Measurements from ENCODE around the gene PGGHG. TPM values are rescaled to one million over a fixed set of nuclear protein-coding genes. Genes with fewer than 3 reads are reported as not detected.
"Not testable (repeated sequence)": the region's sequence is repeated elsewhere in the genome, so short reads cannot be mapped to it uniquely, and the experiment has no call there.

Gene PGGHG
- polyA plus RNA-seq, 1 donor, result 53.8 TPM

- no peak within 1 kb of the TSS for H3K27ac ChIP-seq (ENCODE audit: low read length)
- peaks cover 13% of the 10 kb centered on the region for H3K36me3 ChIP-seq (ENCODE audit: control insufficient read depth, insufficient read depth, low read length)
- peaks cover 7% of the 10 kb centered on the region for H3K9me3 ChIP-seq (ENCODE audit: control insufficient read depth, low read depth, low read length)
- H3K4me1 ChIP-seq (ENCODE audit: control insufficient read depth, insufficient read depth, low read length), result peaks cover 21% of the 10 kb centered on the region
- H3K27me3 ChIP-seq (ENCODE audit: control insufficient read depth, insufficient read depth, low read length), result peaks cover 9% of the 10 kb centered on the region
- no peak for DNase-seq
- no CpG with 5 or more reads among the region's 40 CpGs for WGBS (ENCODE audit: insufficient coverage, low lambda C conversion rate)
- H3K4me3 ChIP-seq (ENCODE audit: low read length), result no peak within 1 kb of the TSS
These were observed 10.4 kb downstream of the PGGHG start, which contains the start of gene IFITM5 for GRCh38 chr11:299081-299891. Gene IFITM5, minus strand, starts transcription at chr11:299526. Its CDS starts 36 bp downstream, at chr11:299490.

GRCh38 chr11:299951-300735, 11.2 kb downstream of the PGGHG start:
- peaks cover 9% of the 10 kb centered on the region for H3K27me3 ChIP-seq (ENCODE audit: control insufficient read depth, insufficient read depth, low read length)
- DNase-seq, result peak in 1 of 2 donors; percentile 28
- no CpG with 5 or more reads among the region's 20 CpGs for WGBS (ENCODE audit: insufficient coverage, low lambda C conversion rate)
- H3K36me3 ChIP-seq (ENCODE audit: control insufficient read depth, insufficient read depth, low read length), result peaks cover 5% of the 10 kb centered on the region
- H3K27ac ChIP-seq (ENCODE audit: low read length), result no peak overlapping the region
- peaks cover 7% of the 10 kb centered on the region for H3K9me3 ChIP-seq (ENCODE audit: control insufficient read depth, low read depth, low read length)
- peaks cover 23% of the 10 kb centered on the region for H3K4me1 ChIP-seq (ENCODE audit: control insufficient read depth, insufficient read depth, low read length)
- no peak overlapping the region for H3K4me3 ChIP-seq (ENCODE audit: low read length)

- Histone ChIP-seq H3K36me3 (ENCODE audit: control insufficient read depth, insufficient read depth, low read length) (no peaks in the 10 kb centered on the region), H3K27me3 (ENCODE audit: control insufficient read depth, insufficient read depth, low read length) (peaks cover 9% of the 10 kb centered on the region), H3K27ac (ENCODE audit: low read length) (no peak overlapping the region), H3K4me1 (ENCODE audit: control insufficient read depth, insufficient read depth, low read length) (peaks cover 21% of the 10 kb centered on the region), H3K9me3 (ENCODE audit: control insufficient read depth, low read depth, low read length) (peaks cover 7% of the 10 kb centered on the region), H3K4me3 (ENCODE audit: low read length) (no peak overlapping the region)
- no peak for DNase-seq
- 90% methylated on average over 4 of the region's 12 CpGs for WGBS (ENCODE audit: insufficient coverage, low lambda C conversion rate)
These were observed 14.4 kb downstream of the PGGHG start for GRCh38 chr11:303363-303762.

- no CpG with 5 or more reads among the region's 52 CpGs for WGBS (ENCODE audit: insufficient coverage, low lambda C conversion rate)
These were observed 15.2 kb downstream of the PGGHG start for GRCh38 chr11:304061-304506.

GRCh38 chr11:304915-305843, 16.3 kb downstream of the PGGHG start:
- Histone ChIP-seq H3K27me3 (ENCODE audit: control insufficient read depth, insufficient read depth, low read length) (peaks cover 4% of the 10 kb centered on the region), H3K4me1 (ENCODE audit: control insufficient read depth, insufficient read depth, low read length) (peaks cover 26% of the 10 kb centered on the region), H3K36me3 (ENCODE audit: control insufficient read depth, insufficient read depth, low read length) (no peaks in the 10 kb centered on the region), H3K4me3 (ENCODE audit: low read length) (no peak overlapping the region), H3K27ac (ENCODE audit: low read length) (no peak overlapping the region), H3K9me3 (ENCODE audit: control insufficient read depth, low read depth, low read length) (peaks cover 3% of the 10 kb centered on the region)
- no CpG with 5 or more reads among the region's 19 CpGs for WGBS (ENCODE audit: insufficient coverage, low lambda C conversion rate)
- peak in 1 of 2 donors; percentile 68 for DNase-seq

More at GRCh38 chr11:304061-304506, 15.2 kb downstream of the PGGHG start:
- no peak overlapping the region for H3K27ac ChIP-seq (ENCODE audit: low read length)
- no peak overlapping the region for H3K4me3 ChIP-seq (ENCODE audit: low read length)
- H3K4me1 ChIP-seq (ENCODE audit: control insufficient read depth, insufficient read depth, low read length), result peaks cover 23% of the 10 kb centered on the region
- DNase-seq, result no peak
- H3K9me3 ChIP-seq (ENCODE audit: control insufficient read depth, low read depth, low read length), result peaks cover 7% of the 10 kb centered on the region
- H3K36me3 ChIP-seq (ENCODE audit: control insufficient read depth, insufficient read depth, low read length), result no peaks in the 10 kb centered on the region
- H3K27me3 ChIP-seq (ENCODE audit: control insufficient read depth, insufficient read depth, low read length), result peaks cover 9% of the 10 kb centered on the region

GRCh38 chr11:305844-306211, 16.9 kb downstream of the PGGHG start:
- Histone ChIP-seq H3K27ac (ENCODE audit: low read length) (no peak overlapping the region), H3K4me1 (ENCODE audit: control insufficient read depth, insufficient read depth, low read length) (peaks cover 20% of the 10 kb centered on the region), H3K4me3 (ENCODE audit: low read length) (no peak overlapping the region), H3K36me3 (ENCODE audit: control insufficient read depth, insufficient read depth, low read length) (no peaks in the 10 kb centered on the region), H3K9me3 (ENCODE audit: control insufficient read depth, low read depth, low read length) (peaks cover 3% of the 10 kb centered on the region), H3K27me3 (ENCODE audit: control insufficient read depth, insufficient read depth, low read length) (no peaks in the 10 kb centered on the region)
- no peak for DNase-seq
- no CpG with 5 or more reads among the region's 10 CpGs for WGBS (ENCODE audit: insufficient coverage, low lambda C conversion rate)

GRCh38 chr11:306645-307371, 17.9 kb downstream of the PGGHG start:
- peaks cover 15% of the 10 kb centered on the region for H3K4me1 ChIP-seq (ENCODE audit: control insufficient read depth, insufficient read depth, low read length)
- H3K27ac ChIP-seq (ENCODE audit: low read length), result no peak overlapping the region
- DNase-seq, result no peak
- H3K9me3 ChIP-seq (ENCODE audit: control insufficient read depth, low read depth, low read length), result peaks cover 3% of the 10 kb centered on the region
- WGBS (ENCODE audit: insufficient coverage, low lambda C conversion rate), result no CpG with 5 or more reads among the region's 17 CpGs
- H3K36me3 ChIP-seq (ENCODE audit: control insufficient read depth, insufficient read depth, low read length), result no peaks in the 10 kb centered on the region
- no peaks in the 10 kb centered on the region for H3K27me3 ChIP-seq (ENCODE audit: control insufficient read depth, insufficient read depth, low read length)
- H3K4me3 ChIP-seq (ENCODE audit: low read length), result no peak overlapping the region

- H3K4me3 ChIP-seq (ENCODE audit: low read length), result peak within 1 kb of the TSS; percentile 39
- no CpG with 5 or more reads among the region's 28 CpGs for WGBS (ENCODE audit: insufficient coverage, low lambda C conversion rate)
These were observed 19.1 kb downstream of the PGGHG start, which contains the start of gene IFITM2 for GRCh38 chr11:307766-308708. Gene IFITM2, plus strand, starts transcription at chr11:307816. Its CDS starts 377 bp downstream, at chr11:308193.

More at GRCh38 chr11:307766-308708, 19.1 kb downstream of the PGGHG start, which contains the start of gene IFITM2:
- not testable (repeated sequence) for H3K36me3 ChIP-seq (ENCODE audit: control insufficient read depth, insufficient read depth, low read length); H3K27me3 ChIP-seq (ENCODE audit: control insufficient read depth, insufficient read depth, low read length); H3K9me3 ChIP-seq (ENCODE audit: control insufficient read depth, low read depth, low read length)
- Histone ChIP-seq H3K4me1 (ENCODE audit: control insufficient read depth, insufficient read depth, low read length) (peaks cover 21% of the 10 kb centered on the region), H3K27ac (ENCODE audit: low read length) (peak within 1 kb of the TSS; percentile 35)
- peak in 1 of 2 donors; percentile 49 for DNase-seq
